HepG2 (cell line): ENCODE results near the gene TSKU. TPM values are rescaled to one million over a fixed set of nuclear protein-coding genes. Genes with fewer than 3 reads are reported as not detected.

Source experiments
- ATF1 ChIP-seq: IDR thresholded peaks from 2 replicates; pipeline ENCODE4 v1.6.1; 2016; ENCODE audit warnings: mild to moderate bottlenecking, control low read depth
- EEA1 ChIP-seq: sonication (generic); formaldehyde crosslinking; IDR thresholded peaks from 2 replicates; pipeline ENCODE4 v1.5.1; 2020; ENCODE audit warnings: mild to moderate bottlenecking, missing genetic modification reagents, borderline replicate concordance
- FOXO4 ChIP-seq: sonication (generic); formaldehyde crosslinking; conservative IDR thresholded peaks from 2 replicates; pipeline ENCODE4 v1.8.1; 2023; ENCODE audit warnings: missing genetic modification reagents
- KIAA2018 ChIP-seq: sonication (generic); formaldehyde crosslinking; IDR thresholded peaks from 2 replicates; pipeline ENCODE4 v1.5.0; 2020; ENCODE audit warnings: mild to moderate bottlenecking, missing genetic modification reagents, borderline replicate concordance
- MEIS2 ChIP-seq: sonication (generic); formaldehyde crosslinking; IDR thresholded peaks from 2 replicates; pipeline ENCODE4 v1.9.0; 2021; ENCODE audit warnings: mild to moderate bottlenecking, missing genetic modification reagents
- NRL ChIP-seq: sonication (generic); formaldehyde crosslinking; IDR thresholded peaks from 2 replicates; pipeline ENCODE4 v1.5.0; 2020; ENCODE audit warnings: missing genetic modification reagents, mild to moderate bottlenecking, moderate library complexity, borderline replicate concordance
- REL ChIP-seq: sonication (generic); formaldehyde crosslinking; conservative IDR thresholded peaks from 2 replicates; pipeline ENCODE4 v1.8.0; 2022; ENCODE audit warnings: mild to moderate bottlenecking, missing genetic modification reagents, moderate library complexity
- SNAPC2 ChIP-seq: sonication (generic); formaldehyde crosslinking; IDR thresholded peaks from 2 replicates; pipeline ENCODE4 v1.8.1; 2022; ENCODE audit warnings: mild to moderate bottlenecking, missing genetic modification reagents
- TOPORS ChIP-seq: sonication (generic); formaldehyde crosslinking; IDR thresholded peaks from 2 replicates; pipeline ENCODE4 v1.8.0; 2023; ENCODE audit warnings: mild to moderate bottlenecking, missing genetic modification reagents
- ZNF329 ChIP-seq: sonication (generic); formaldehyde crosslinking; IDR thresholded peaks from 2 replicates; pipeline ENCODE4 v1.9.0; 2021; ENCODE audit warnings: low read depth, mild to moderate bottlenecking, missing genetic modification reagents
- ZNF574 ChIP-seq: sonication (generic); formaldehyde crosslinking; IDR thresholded peaks from 2 replicates; pipeline ENCODE4 v1.4.0; 2020; ENCODE audit warnings: missing genetic modification reagents
- ZNF674 ChIP-seq: sonication (generic); formaldehyde crosslinking; IDR thresholded peaks from 2 replicates; pipeline ENCODE4 v1.5.0; 2020; ENCODE audit warnings: low read depth, mild to moderate bottlenecking, missing genetic modification reagents
- ZNF776 ChIP-seq: sonication (generic); formaldehyde crosslinking; IDR thresholded peaks from 2 replicates; pipeline ENCODE4 v1.4.0; 2020; ENCODE audit warnings: mild to moderate bottlenecking, missing genetic modification reagents
- polyA plus RNA-seq, 8 experiments: library from polyadenylated mRNA; depleted of rRNA in 3 of 8; stranded (reverse) in 7 of 8; unstranded in 1 of 8; fragments of >200 nt; fragmentation: Illumina TruSeq in 4 of 8; extraction: Trizol in 4 of 8; gene quantifications; 2 replicates each; pipeline versions ENCODE4 v1.2.1 to v1.2.3, GENCODE V29; 2011 to 2016; ENCODE audit warnings: low read depth in 4 of 8, missing spikeins in 1 of 8, mixed read lengths in 1 of 8; ENCODE audit not compliant: insufficient read depth in 1 of 8
- total RNA-seq, 5 experiments: library from RNA; depleted of rRNA; stranded (reverse); fragments of >200 nt; fragmentation: Illumina TruSeq; extraction: Trizol; gene quantifications; 2 replicates each; pipeline ENCODE4 v1.2.3, GENCODE V29; 2016; ENCODE audit warnings: low read depth in 1 of 5
- TF ChIP-seq, protein P1 (sequence below): sonication (generic); formaldehyde crosslinking; IDR thresholded peaks from 2 replicates; pipeline ENCODE4 v1.5.1; 2020; ENCODE audit warnings: mild to moderate bottlenecking, missing genetic modification reagents, moderate library complexity

Gene TSKU
- total and polyA plus RNA-seq, 2 of the 13 experiments (the other 11 are each of a cell fraction or from before 2014, with no cell fraction given): 20.3 to 21.4 TPM

- no peak for TF ChIP-seq KIAA2018 (CRISPR knock-in tag)
- TF ChIP-seq ZNF674 (CRISPR knock-in tag): no peak
- 0 out of 2 replicates have a peak, but pooled peaks have one; percentile 70 for TF ChIP-seq ZNF776
- TF ChIP-seq, protein P1, sequence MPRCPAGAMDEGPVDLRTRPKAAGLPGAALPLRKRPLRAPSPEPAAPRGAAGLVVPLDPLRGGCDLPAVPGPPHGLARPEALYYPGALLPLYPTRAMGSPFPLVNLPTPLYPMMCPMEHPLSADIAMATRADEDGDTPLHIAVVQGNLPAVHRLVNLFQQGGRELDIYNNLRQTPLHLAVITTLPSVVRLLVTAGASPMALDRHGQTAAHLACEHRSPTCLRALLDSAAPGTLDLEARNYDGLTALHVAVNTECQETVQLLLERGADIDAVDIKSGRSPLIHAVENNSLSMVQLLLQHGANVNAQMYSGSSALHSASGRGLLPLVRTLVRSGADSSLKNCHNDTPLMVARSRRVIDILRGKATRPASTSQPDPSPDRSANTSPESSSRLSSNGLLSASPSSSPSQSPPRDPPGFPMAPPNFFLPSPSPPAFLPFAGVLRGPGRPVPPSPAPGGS: 0 out of 2 replicates have a peak, but pooled peaks have one; percentile 48
- no peak for TF ChIP-seq ATF1 (CRISPR knock-in tag)
- TF ChIP-seq TOPORS (CRISPR knock-in tag): peak; percentile 26; the same call in 1 of the 2 replicates
- peak; percentile 69; the same call in 1 of the 2 replicates for TF ChIP-seq SNAPC2 (CRISPR knock-in tag)
- peak; percentile 77 for TF ChIP-seq ZNF574 (CRISPR knock-in tag)
- TF ChIP-seq FOXO4 (CRISPR knock-in tag): no peak
- TF ChIP-seq ZNF329 (CRISPR knock-in tag): peak; percentile 66; the same call in 1 of the 2 replicates
- peak; percentile 75 for TF ChIP-seq NRL
- TF ChIP-seq MEIS2 (CRISPR knock-in tag): peak; percentile 75; the same call in 1 of the 2 replicates
- TF ChIP-seq EEA1: 0 out of 2 replicates have a peak, but pooled peaks have one; percentile 26
- TF ChIP-seq REL (CRISPR knock-in tag): no peak
These were observed 16.1 kb downstream of the TSKU start (continued) for GRCh38 chr11:76799066-76799804.
